Endothelial cell of umbilical vein (primary cell): ENCODE results near the gene FAM53A. TPM values are rescaled to one million over a fixed set of nuclear protein-coding genes. Genes with fewer than 3 reads are reported as not detected.

Source experiments
- BruUV-seq: library from RNA; stranded (reverse); fragments of 400-500 nt; replicated peaks from 2 replicates; lab custom pipeline; 2021; lab: Mats Ljungman, UMichigan
- CTCF ChIA-PET: fragments of 300-600, 350-600 bp; sonication (Branson Sonifier 250); formaldehyde crosslinking; loops from one replicate; lab custom pipeline; 2021; ENCODE audit warnings: antibody characterized with exemption, inconsistent platforms; lab: Charles Lee
- POLR2A ChIA-PET: fragments of 300-600, 350-600 bp; sonication (Branson Sonifier 250); formaldehyde crosslinking; loops from one replicate; lab custom pipeline; 2021; ENCODE audit warnings: antibody characterized with exemption, inconsistent platforms; lab: Charles Lee
- DNase-seq: peaks from one replicate; pipeline ENCODE4 v3.0.0-alpha.2; 2011; ENCODE audit warnings: low read depth, low spot score
- FAIRE-seq: peaks from 2 replicates; lab custom pipeline; 2011; peaks lifted over from hg19 to GRCh38; lab: Jason Lieb, UNC
- H2AFZ ChIP-seq: 2 replicates; pipeline ENCODE4 v1.6.0; 2012; ENCODE audit warnings: low read depth, low read length, control low read depth, inconsistent platforms
- H3K27ac ChIP-seq: 2 replicates; pipeline ENCODE4 v1.5.1; 2011; ENCODE audit warnings: low read depth, mild to moderate bottlenecking, control low read depth, low read length, moderate library complexity; ENCODE audit not compliant: insufficient read depth
- H3K27me3 ChIP-seq, 2 experiments: 2 replicates each; pipeline versions ENCODE4 v1.6.0 to v1.6.1; 2011; ENCODE audit warnings: low read length in 2 of 2, mixed read lengths in 1 of 2; ENCODE audit not compliant: control insufficient read depth in 2 of 2, insufficient read depth in 2 of 2
- H3K36me3 ChIP-seq, 2 experiments: 2 replicates in 1 of 2; 3 replicates in 1 of 2; pipeline ENCODE4 v1.5.1; 2011; ENCODE audit warnings: low read length in 2 of 2, mild to moderate bottlenecking in 1 of 2, moderate library complexity in 1 of 2; ENCODE audit not compliant: control insufficient read depth in 2 of 2, insufficient read depth in 2 of 2; ENCODE audit errors: extremely low read depth in 1 of 2
- H3K4me1 ChIP-seq: 3 replicates; pipeline ENCODE4 v1.5.1; 2011; ENCODE audit warnings: mild to moderate bottlenecking, low read length; ENCODE audit not compliant: control insufficient read depth, insufficient read depth; ENCODE audit errors: extremely low read depth
- H3K4me2 ChIP-seq: 2 replicates; pipeline ENCODE4 v1.6.1; 2011; ENCODE audit warnings: low read length, control low read depth, mixed read lengths; ENCODE audit not compliant: insufficient read depth
- H3K4me3 ChIP-seq, 3 experiments: fragments of 200-600 bp in 1 of 3; sonication (generic), shearing (Covaris generic) in 1 of 3; replicated peaks in 1 of 3; 2 replicates each; pipeline ENCODE4 v1.5.1; 2011 to 2016; ENCODE audit warnings: control low read depth in 3 of 3, low read length in 3 of 3, mild to moderate bottlenecking in 2 of 3, inconsistent platforms in 1 of 3, low read depth in 1 of 3, moderate library complexity in 1 of 3; ENCODE audit not compliant: insufficient read depth in 1 of 3
- H3K79me2 ChIP-seq: 2 replicates; pipeline ENCODE4 v1.6.0; 2012; ENCODE audit warnings: low read length, inconsistent platforms; ENCODE audit not compliant: control insufficient read depth, insufficient read depth
- H3K9ac ChIP-seq: replicated peaks from 2 replicates; pipeline ENCODE3; 2011; ENCODE audit warnings: low read length, control low read depth; ENCODE audit not compliant: insufficient read depth; ENCODE audit errors: extremely low read depth
- H3K9me1 ChIP-seq: replicated peaks from 3 replicates; pipeline ENCODE4 v1.6.0; 2011; ENCODE audit warnings: mild to moderate bottlenecking, low read length; ENCODE audit not compliant: control insufficient read depth, insufficient read depth; ENCODE audit errors: extremely low read depth
- H3K9me3 ChIP-seq: replicated peaks from 2 replicates; pipeline ENCODE4 v1.5.1; 2012; ENCODE audit warnings: low read length, inconsistent platforms; ENCODE audit not compliant: control insufficient read depth, insufficient read depth
- H4K20me1 ChIP-seq: replicated peaks from 2 replicates; pipeline ENCODE3; 2011; ENCODE audit warnings: mild to moderate bottlenecking, low read length; ENCODE audit not compliant: control insufficient read depth, insufficient read depth; ENCODE audit errors: extremely low read depth
- CTCF ChIP-seq, 2 donors: IDR thresholded peaks; 1 replicate in 1 of 2; 2 replicates in 1 of 2; pipeline ENCODE4 v1.5.1; 2011; ENCODE audit warnings: low read length in 2 of 2, mild to moderate bottlenecking in 2 of 2, moderate library complexity in 2 of 2, control low read depth in 1 of 2, inconsistent platforms in 1 of 2, low read depth in 1 of 2; ENCODE audit not compliant: insufficient read depth in 1 of 2; ENCODE audit errors: extremely low read depth in 1 of 2
- EZH2 ChIP-seq: IDR thresholded peaks from 2 replicates; pipeline ENCODE4 v1.6.1; 2012; ENCODE audit warnings: borderline replicate concordance, low read depth, mild to moderate bottlenecking, moderate library complexity, low read length, inconsistent platforms; ENCODE audit not compliant: severe bottlenecking
- FOS ChIP-seq: IDR thresholded peaks from 2 replicates; pipeline ENCODE4 v1.6.1; 2011; ENCODE audit warnings: mild to moderate bottlenecking, low read length, moderate library complexity, borderline replicate concordance; ENCODE audit not compliant: insufficient read depth
- GATA2 ChIP-seq: IDR thresholded peaks from 2 replicates; pipeline ENCODE4 v1.7.0; 2011; ENCODE audit warnings: low read depth, mild to moderate bottlenecking, moderate library complexity, mixed read lengths, low read length; ENCODE audit not compliant: insufficient read length, insufficient read depth
- JUN ChIP-seq: IDR thresholded peaks from 2 replicates; pipeline ENCODE4 v1.6.1; 2011; ENCODE audit warnings: borderline replicate concordance, low read depth; ENCODE audit not compliant: insufficient read length, insufficient read depth
- MAX ChIP-seq: IDR thresholded peaks from 2 replicates; pipeline ENCODE4 v1.6.1; 2011; ENCODE audit not compliant: insufficient read depth, insufficient read length
- MYC ChIP-seq: IDR thresholded peaks from one replicate; pipeline ENCODE4 v1.6.1; 2011; ENCODE audit warnings: mild to moderate bottlenecking, low read depth, low read length
- POLR2A ChIP-seq: IDR thresholded peaks from 2 replicates; pipeline ENCODE4 v1.6.1; 2012; ENCODE audit warnings: low read depth, mild to moderate bottlenecking, control low read depth, low read length
- POLR2AphosphoS5 ChIP-seq: IDR thresholded peaks from 2 replicates; pipeline ENCODE4 v1.6.1; 2012; ENCODE audit warnings: low read depth, mild to moderate bottlenecking, control low read depth, low read length, moderate library complexity; ENCODE audit not compliant: insufficient read depth
- dilution Hi-C: fragments of 300-500 bp; cut with MboI; formaldehyde crosslinking; loops from one replicate; pipeline ENCODE4 v1.15.0; 2019; ENCODE audit warnings: low sequenced_read_pairs; ENCODE audit not compliant: extremely low pct_ligation_motif_present
- intact Hi-C: fragments of 100-400 bp; cut with micrococcal nuclease; formaldehyde crosslinking; loops from one replicate; pipeline ENCODE4 v1.10.0; 2022
- polyA plus RNA-seq, 4 experiments: library from polyadenylated mRNA; depleted of rRNA in 3 of 4; stranded (reverse) in 3 of 4; unstranded in 1 of 4; fragments of >200 nt; gene quantifications; 2 replicates each; pipeline versions ENCODE4 v1.2.1 to v1.2.3, GENCODE V29; 2011 to 2012; ENCODE audit warnings: missing spikeins in 1 of 4
- total RNA-seq: library from RNA; stranded (reverse); gene quantifications from 2 replicates; pipeline ENCODE4 v1.2.3, GENCODE V29; 2021

FAM53A gene
- total and polyA plus RNA-seq, 2 donors (not counting 3 experiments of a cell fraction or from before 2014, with no cell fraction given), result 1.3 to 1.7 TPM

GRCh38 chr4:1642196-1642951, 41.7 kb downstream of the FAM53A start:
- POLR2A ChIA-PET, result no interaction called here
- no peaks in the 10 kb centered on the region for H3K9me1 ChIP-seq
- no peak for DNase-seq
- no peaks in the 10 kb centered on the region for H3K4me1 ChIP-seq
- H4K20me1 ChIP-seq, result no peaks in the 10 kb centered on the region
- CTCF ChIA-PET, result interaction anchor here (0.7 to 0.9 kb wide), 2 partner anchors 11 to 54 kb away, joined by 3 to 4 read pairs; no protein-coding TSS in a partner anchor
- TF ChIP-seq JUN (no peak), CTCF (IDR thresholded peaks at IDR 0.05; ENCODE audit: extremely low read depth in 1 of 2, insufficient read depth in 1 of 2, low read depth in 1 of 2, low read length in 2 of 2) (no peak), FOS (no peak), GATA2 (no peak), POLR2A (no peak), EZH2 (no peak), MAX (no peak), POLR2AphosphoS5 (no peak), MYC (no peak)
- dilution Hi-C loops, result no loop called here
- no peak overlapping the region for H2AFZ ChIP-seq
- H3K9ac ChIP-seq, result no peak overlapping the region
- H3K27me3 ChIP-seq, result no peaks in the 10 kb centered on the region
- H3K79me2 ChIP-seq, result no peaks in the 10 kb centered on the region
- H3K27ac ChIP-seq, result no peak overlapping the region
- no peak overlapping the region for H3K4me2 ChIP-seq
- no peaks in the 10 kb centered on the region for H3K9me3 ChIP-seq
- intact Hi-C loops, result no loop called here
- no TSS peak for BruUV-seq
- no peak overlapping the region for H3K4me3 ChIP-seq
- H3K36me3 ChIP-seq, result no peaks in the 10 kb centered on the region
- FAIRE-seq, result no peak
